Measurements from ENCODE around the gene IRF3.
A peak's percentile ranks its signal among the peaks of the same experiment; 100 is the strongest.
"Not testable (repeated sequence)": the region's sequence is repeated elsewhere in the genome, so short reads cannot be mapped to it uniquely, and the experiment has no call there.

Gene IRF3

DNA sequence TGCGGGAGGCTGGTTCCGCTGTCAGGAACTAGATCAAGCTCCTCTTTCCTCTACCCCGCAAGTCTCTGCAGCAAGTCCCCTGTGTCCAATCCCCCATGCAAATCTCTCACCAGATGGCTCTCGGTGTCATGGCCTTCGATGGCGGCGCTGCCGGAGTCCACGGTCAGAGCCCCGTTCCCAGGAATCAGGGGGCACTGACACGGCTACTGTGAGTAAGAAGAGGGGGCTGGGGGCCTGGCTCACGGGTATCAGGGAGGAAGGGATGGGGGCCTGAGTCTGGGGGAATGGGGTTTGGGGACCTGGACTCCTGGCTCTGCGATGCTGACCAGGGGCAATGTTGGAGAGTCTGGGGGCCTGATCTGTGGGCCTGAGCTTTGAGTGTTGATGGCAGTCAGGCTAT, 19.7 kb downstream of the IRF3 start:
- no peak for DNase-seq (ENCODE audit: low read depth)

DNA sequence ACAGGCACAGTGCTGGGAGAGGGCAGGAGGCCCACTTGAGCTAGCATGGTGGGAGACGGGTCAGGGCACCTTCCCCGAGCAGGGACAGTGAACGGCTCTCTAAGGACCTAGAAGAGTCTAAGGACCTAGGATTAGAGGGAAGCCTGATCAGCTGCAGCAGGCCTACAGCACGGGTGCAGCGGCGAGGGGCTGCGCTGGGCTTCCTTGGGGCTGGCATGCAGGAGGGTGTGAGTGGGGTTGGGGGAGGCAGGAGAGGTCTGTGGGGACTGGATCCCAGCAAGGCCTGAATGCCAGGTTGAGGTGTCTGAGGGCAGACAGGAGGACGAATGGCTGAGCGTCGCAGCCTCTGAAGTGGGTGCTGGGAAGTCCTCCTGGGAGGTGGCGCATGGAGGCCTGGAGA, 20.1 kb downstream of the IRF3 start:
- DNase-seq (ENCODE audit: low read depth) = no peak

DNA sequence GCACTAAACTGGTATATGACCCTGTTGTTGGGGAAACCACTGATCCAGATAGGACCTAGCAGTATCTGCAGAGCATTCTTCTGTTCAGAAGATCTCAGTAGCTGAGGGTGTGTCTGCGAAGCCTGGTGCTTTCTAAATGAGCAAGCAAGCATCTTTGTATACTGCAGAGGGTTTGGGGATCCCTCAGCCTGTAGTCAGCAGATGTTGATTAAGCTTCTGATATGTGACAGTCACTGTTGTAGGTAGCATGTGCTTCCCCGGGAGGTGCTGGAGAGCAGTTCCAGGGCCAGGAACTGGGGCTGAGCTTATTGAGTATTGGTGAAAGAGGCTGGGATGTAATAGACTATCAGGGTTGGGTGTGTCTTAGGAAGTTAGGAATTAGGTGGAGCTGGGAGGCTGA, 22.2 kb downstream of the IRF3 start:
- DNase-seq (ENCODE audit: low read depth) = no peak

DNA sequence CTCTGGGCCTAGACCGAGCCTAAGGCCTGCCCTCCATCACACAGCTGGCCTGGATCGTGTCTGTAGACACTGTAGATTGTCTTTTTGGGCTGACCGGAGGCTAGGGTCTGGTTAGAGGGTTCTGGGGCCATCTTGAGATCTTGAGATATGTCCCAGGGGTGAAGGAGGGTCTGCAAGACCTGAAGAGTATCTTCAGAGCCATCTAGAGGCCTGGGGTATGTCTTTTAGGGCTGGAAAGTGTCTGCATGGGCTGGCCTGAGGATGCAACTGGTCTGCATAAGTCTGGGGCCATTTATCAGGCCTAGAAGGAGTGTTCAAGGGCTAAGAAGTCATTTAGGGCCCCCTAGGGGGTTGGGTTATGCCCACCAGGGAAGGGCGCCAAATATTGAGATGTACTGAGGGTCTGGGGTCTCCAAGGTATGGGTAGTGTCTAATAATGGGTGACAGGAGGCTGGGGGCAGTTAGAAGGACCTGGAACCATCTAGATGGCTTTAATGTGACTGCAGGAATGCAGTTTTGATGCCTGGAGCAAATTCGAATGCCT, 23.1 kb downstream of the IRF3 start:
- no peak for DNase-seq (ENCODE audit: low read depth)

DNA sequence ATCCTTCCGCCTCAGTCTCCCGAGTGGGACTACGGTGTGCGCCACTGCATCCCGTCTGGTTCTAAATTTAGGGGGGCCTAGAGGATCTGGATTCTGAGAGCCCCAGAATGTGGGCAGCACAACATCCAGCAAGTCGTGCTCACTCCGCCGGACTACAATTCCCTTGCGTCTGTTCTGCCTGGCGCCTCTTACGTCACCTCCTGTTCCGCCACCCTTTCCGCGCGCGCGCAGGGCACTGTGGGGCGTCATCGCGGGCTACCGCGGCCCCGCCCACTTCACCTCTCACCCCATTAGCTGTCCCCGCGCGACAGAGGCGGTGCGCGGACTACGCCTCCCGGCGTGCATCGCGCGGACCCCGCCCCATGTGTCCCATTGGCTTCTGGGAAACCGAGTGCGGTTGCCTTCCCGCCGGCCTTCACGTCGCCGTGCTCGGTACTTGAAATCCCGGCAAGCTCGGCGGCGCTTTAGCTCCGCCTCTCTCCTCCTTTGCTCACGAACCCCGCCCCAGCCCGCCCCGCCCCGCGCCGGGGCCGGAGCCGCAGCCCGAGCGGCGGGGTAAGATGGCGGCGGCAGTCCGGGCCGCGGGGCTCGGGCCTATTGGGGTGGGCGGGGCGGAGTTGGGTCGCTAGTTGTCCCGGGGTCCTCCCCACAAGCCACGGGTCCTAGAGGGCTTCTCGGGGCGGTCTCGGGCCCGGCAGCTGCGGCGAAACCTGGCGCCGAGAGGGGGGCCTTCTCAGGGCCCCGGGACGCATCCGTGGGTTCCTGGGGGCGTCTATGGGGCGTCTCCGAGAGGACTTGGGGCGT, 23.8 kb downstream of the IRF3 start, which contains the start of gene SCAF1:
TSS of gene SCAF1 (plus strand) at position 522 of the 804 bp plus-strand sequence. CDS start 2,818 bp downstream, outside the sequence.
- DNase-seq (ENCODE audit: low read depth) = peak; percentile 95

DNA sequence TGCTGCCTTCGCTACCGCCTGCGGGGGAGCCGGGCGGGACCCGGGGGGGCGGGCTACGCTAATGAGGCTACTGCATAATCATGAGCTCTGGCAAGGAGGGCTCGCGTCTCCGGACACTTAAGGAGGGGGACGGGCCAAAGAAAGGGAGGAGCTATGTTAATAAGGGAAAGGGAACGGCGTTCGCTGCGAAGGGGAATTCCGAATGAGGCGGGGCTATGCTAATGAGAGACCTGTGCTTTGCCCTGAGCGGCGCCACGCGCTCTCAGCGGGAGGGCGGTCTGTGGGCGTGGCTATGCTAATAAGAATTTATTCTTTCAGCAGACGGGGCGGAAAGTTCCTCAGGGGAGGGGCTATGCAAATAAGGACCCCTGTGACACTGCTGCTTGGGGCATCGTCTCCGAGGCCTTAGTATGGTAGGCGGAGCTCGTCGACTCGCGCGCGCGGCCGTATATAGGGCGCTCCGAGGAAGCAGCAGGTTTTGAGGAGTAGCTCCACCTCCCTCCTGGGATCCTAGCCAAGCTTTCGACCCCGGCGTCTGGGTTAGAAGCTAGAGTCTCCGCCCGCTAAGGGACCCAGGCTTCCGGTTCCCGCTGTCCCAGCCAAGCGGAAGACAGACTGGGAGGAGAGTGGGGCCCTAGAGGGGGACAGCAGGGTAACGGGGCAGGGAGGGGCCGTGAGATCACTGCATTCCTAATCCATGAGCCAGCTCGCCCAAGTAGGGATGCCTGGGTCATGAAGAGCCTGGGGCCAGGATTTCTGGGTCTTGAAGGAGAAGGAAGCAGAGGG, 25.4 kb downstream of the IRF3 start, which contains the start of gene RRAS:
TSS of gene RRAS (minus strand) at position 31 of the 786 bp plus-strand sequence. CDS start 45 bp downstream, outside the sequence.
- peak; percentile 98 for DNase-seq (ENCODE audit: low read depth)

DNA sequence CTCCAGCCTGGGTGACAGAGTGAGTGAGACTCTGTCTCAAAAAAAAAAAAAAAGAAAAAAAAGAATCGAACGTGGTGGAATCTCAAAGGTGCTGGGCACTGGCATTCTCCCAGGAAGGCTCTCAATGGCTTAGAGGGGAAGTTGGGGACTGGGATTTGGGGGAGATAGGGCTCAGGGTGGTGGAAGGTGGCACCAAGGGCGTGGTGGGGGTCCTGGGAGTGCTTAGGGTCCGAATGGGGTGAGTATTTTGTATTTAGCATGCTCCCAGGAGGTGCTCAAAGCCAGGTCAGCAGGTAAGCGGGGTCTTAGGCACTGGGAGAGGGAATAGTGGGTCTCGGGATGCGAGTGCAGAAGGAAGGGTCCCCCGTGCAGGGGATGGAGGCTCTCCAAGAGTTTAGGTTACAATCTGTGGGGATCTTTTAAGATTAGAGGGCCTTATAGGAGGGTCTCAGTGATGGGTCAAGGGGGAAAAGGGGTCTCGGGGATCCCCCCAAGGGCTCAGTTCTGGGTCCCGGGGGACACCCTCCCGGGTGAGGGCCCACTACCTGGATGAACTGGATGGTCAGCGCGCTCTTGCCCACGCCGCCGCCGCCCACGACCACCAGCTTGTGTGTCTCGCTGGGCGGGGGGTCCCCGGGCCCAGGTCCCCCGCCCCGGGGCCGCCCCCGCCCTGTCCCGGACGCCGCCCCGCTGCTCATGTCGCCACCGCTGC, 26.1 kb downstream of the IRF3 start:
- no peak for DNase-seq (ENCODE audit: low read depth)

DNA sequence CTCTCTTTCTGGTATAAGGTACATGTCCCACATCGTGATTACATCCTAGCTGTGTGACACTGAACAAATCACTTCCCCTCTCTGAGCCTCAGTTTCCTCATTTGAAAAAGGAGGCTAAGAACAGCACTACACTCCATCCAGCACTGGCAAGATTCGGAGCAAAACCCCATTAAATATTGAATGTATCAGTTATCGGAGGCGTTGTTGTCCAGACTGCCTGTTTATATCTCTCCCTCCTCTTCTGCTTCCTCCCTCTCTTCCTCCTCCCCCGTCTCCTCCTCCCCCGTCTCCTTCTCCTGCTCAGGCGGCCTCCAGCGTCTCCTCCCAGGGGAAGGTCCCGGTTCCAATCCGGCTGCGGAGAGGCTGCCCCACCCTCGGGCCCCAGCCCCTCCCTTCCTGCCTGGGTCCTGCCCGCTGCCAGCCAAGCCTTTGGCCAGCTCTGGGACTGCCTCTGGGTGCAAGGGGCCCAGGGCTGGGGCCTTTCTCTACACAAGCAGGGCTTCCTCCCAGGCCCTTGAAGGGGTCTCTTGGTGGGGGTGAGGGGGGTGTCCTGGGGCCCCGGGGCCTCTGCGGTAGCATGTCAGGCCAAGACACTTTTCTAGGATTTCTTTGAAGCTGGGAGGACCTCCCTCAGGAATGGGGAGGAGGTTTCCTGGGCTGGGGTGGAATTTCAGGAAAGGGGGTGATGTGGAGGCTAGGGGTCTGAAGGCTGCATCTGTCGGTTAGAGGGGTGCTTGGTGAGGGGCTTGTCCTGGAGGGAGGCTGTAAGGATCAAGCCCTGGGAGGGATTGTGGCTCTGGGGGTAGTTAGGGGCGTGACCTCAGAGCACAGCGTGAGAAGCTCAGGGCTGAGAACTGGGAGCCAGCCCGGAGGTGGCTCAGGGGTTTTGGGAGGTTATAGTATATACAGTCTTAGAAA, 27.6 kb downstream of the IRF3 start:
- DNase-seq (ENCODE audit: low read depth) = no peak

DNA sequence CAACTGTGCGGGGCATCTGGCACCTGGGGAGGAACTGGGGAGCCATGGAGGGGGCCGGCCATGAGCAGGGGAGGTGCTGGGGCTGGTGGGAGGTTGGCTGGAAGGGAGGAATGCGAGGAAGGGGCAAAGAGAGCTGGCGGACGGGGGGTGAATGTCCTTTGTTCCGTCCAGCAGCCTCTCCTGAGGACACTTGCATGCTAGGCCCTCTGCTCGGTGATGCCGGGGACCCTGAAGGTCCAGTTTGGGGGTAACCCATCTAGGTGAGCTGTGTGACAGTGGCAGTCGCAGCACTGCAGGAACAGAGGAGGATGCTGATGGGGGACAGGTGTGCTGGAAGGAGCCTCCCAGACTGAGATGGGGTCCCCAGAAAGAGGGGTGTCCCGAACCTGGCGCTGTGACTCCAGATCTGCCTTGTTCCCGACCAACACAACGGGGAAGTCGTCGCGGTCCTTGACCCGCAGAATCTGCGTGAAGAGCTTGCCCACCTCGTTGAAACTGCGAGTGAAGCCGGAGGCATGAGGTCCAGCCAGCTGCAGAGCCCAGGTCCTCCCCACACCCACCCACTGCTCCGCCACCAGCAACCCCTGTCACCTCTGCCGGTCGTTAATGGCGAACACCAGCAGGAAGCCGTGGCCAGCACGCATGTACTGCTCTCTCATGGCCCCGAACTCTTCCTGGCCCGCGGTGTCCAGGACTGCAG, 29.3 kb downstream of the IRF3 start:
- DNase-seq (ENCODE audit: low read depth) = no peak

DNA sequence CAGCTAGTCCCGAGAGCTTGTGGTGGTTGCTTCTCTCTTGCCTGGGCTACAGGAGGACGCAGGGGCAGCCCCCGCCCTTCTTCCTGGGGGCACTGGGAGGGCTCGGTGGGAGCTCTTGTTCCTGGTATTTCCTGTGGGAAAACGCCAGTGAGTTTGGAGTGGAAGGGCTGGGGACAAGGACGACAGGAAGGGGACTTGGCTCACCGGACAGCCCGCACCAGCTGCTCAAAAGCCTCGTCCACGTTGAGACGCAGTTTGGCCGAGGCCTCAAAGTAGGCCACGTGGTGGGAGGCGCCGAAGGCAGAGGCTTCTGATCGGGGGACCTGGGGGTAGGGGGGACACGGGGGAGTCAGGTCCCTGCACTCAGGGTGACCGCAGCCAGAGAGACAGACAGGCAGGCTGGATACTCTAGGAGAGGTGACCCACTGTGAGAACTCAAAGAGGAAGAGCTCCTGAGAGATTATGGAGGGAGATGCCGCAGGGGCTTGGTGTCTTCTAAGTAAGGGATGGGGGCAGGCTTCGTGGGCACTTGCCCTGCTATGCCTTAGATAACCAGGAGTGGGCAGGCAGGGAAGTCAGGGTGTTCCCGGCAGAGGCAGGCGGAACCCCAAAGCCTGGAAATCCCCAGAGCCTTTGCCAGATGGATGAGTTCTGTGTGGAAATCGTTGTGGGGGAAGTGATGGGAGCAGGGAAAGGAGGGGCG, 30.0 kb downstream of the IRF3 start:
- DNase-seq (ENCODE audit: low read depth) = no peak

DNA sequence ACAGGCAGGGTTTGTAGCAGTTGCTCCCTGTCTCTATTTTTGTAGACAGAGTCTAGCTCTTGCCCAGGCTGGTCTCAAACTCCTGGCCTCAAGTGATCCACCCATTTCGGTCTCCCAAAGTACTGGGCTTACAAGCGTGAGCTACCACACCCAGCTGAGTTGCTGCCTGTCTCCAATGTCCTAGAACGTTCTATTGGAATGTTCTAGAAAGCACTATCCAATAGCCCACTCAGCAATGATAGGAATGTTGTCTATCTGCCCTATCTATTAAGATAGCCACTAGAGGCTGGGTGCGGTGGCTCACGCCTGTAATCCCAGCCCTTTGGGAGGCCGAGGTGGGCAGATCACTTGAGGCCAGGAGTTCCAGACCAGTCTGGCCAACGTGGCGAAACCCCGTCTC, 32.4 kb downstream of the IRF3 start:
- not testable (repeated sequence) for DNase-seq (ENCODE audit: low read depth)

DNA sequence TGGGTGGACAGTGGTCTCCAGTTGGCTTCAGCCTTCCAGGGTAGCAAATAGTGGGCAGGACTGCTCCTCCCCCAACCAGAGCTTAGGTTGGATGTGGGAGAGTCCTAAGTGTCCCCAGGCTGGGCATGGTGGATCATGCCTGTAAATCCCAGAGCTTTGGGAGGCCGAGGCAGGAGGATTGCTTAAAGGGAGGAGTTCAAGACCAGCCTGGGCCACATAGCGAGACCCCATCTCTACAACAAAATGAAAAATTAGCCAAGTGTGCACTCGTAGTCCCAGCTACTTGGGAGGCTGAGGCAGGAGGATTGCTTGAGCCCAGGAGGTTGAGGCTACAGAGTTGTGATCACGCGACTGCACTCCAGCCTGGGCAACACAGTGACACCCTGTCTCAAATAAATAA, 33.1 kb downstream of the IRF3 start:
- no peak for DNase-seq (ENCODE audit: low read depth)

DNA sequence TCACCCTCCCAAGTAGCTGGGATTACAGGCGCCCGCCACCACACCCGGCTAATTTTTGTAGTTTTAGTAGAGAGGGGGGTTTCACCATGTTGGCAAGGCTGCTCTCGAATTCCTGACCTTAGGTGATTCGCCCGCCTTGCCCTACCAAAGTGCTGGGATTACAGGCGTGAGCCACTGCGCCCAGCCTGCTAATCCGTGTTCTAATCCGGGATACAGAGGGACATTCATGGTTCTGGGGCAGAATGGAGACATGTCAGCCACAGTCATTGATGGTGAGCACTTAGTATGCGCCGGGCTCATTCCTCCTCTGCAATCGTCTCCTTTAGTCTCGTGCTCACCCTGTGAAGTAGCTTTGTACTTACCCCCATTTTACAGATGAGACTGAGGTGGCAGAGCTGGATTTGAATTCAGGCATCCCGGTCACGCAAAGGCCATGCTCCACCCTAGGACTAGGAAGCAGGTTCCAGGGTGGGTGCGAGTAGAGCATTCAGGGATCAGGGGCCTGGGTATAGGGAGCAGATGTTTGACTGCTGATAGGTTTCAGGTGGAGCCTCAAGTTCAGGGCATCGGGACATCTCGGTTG, 34.0 kb downstream of the IRF3 start:
- no peak for DNase-seq (ENCODE audit: low read depth)

DNA sequence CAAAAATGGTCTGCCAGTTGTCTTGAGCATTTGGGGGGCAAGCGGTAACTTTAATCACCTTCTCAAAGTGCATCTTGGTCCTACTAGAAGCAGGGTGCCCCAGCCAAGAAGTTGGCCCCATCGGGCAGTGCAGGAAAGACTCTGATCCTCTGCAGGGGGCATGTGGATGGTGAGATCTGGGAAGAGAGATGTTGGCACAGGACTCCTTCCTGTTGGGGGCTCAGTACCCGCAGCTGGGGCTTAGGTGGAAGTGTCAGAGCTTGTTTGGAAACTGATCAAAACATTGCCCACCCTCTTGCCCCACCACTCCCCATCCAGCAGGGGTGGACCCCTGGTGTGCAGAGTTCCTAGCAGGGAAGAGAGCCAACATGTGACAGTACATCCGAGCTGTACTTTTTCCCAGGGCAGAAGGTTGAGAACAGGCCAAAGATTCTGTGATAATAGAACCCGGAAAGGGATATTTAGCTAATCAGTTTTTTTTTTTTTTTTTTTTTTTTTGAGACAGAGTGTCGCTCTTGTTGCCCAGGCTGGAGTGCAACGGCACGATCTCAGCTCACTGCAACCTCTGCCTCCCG, 34.6 kb downstream of the IRF3 start:
- no peak for DNase-seq (ENCODE audit: low read depth)

DNA sequence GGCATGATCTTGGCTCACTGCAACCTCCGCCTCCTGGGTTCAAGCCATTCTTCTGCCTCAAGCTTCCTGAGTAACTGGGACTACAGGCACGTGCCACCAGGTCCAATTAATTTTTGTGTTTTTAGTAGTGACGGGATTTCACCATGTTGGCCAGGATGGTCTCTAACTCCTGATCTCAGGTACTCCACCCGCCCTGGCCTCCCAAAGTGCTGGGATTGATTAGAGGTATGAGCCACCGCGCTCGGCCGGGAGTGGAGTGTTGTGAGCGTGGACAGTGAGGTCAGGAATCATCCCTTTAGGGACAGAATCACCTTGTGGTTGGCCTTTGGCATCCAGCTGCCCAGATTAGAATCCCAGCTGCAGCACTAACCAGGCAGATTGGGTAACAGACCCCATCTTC, 36.0 kb downstream of the IRF3 start:
- DNase-seq (ENCODE audit: low read depth) = no peak

DNA sequence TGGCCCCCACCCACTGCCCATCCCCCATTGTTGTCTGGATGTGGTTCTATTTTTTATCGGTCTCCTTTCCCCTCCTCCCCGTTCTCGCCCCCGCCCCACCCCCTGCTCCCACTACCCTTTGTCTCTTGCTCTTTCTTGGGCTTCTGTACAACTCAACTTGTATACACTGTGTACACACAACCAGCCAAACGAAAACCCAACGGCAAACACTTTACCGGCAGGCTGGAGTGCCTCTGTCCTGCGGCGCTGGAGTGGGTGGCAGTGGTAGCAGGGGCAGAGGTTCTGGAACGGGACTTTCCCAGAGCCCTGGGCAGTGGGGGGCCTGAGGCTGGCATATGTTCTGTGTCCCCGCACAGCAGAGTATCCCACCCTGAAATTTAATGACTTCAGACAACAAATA, 39.4 kb downstream of the IRF3 start:
- no peak for DNase-seq (ENCODE audit: low read depth)

DNA sequence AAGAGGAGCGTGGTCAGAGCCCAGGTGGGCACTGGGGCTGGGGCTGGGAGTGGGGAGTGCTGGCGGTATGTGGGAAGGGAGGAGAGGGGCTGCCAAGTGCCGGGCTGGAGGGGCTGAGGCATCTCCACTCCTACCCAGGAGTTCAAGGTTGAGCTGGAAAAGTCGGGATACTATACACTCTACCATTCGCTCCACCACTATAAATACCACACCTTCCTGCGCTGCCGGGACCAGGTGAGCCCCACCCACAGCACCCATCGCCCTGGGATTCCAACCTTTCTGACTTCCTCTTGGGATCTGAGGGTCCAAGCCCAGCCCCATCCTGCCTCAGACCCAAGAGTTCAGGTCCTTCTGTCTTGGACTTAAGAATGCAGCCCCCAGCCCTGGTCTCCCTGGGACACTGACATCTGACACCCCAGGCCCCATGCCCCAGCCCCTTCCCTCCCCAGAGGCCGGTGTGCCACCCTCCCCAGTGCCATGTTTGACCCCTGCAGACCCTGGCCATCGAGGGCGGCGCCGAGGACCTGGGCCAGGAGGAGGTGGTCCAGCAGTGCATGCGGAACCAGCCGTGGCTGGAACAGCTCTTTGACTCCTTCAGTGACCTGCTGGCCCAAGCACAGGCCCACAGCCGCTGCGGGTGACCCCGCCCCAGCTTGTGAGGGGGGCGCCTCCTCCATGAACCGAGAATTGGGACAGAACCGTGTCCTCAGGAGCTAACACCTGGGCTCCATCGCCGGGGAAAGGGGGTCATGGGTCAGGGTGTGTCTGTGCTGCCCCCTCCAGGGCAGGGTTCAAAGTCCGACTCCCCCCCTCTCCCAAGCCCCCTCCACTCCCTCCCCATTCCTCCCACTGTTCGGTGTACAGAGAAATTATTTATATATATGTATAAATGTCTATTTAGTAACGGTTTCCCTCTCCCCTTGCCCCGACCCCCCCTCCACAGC, 40.4 kb downstream of the IRF3 start:
- DNase-seq (ENCODE audit: low read depth) = no peak

DNA sequence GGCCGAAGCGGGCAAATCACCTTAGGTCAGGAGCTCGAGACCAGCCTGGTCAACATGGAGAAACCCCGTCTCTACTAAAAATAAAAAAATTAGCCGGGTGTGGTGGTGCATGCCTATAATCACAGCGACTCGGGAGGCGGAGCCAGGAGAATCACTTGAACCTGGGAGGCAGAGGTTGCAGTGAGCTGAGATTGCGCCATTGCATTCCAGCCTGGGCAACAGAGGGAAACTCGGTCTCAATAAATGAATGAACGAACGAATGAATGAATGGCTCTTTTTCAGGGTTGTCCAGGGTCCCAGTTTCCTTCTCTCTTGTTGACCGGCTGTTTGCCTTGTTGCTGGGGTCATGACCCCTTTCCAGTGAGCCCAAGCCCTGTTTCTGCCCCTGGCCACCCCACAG, 47.8 kb downstream of the IRF3 start:
- not testable (repeated sequence) for DNase-seq (ENCODE audit: low read depth)

All from stimulated activated CD8-positive, alpha-beta memory T cell treated with anti-CD3 and anti-CD28 coated beads, Interleukin-15, amount 100 ng/mL, for 24 hours (primary cell).